ENCODE data around the gene AKT3.

- no peak for TF ChIP-seq RAD21 (IDR thresholded peaks at IDR 0.05; ENCODE audit: low read depth)
- TF ChIP-seq TCF12 (IDR thresholded peaks at IDR 0.05; ENCODE audit: low read depth), result no peak
- TF ChIP-seq EP300 (IDR thresholded peaks at IDR 0.05; ENCODE audit: borderline replicate concordance), result no peak
- no peak for TF ChIP-seq MAX (IDR thresholded peaks at IDR 0.05)
- TF ChIP-seq TAF1 (IDR thresholded peaks at IDR 0.05; ENCODE audit: low read depth), result no peak
- TF ChIP-seq REST (IDR thresholded peaks at IDR 0.05; ENCODE audit: low read depth), result no peak
- no peak for TF ChIP-seq ZBTB7A (IDR thresholded peaks at IDR 0.05; ENCODE audit: low read depth)
- no peak for TF ChIP-seq YY1 (IDR thresholded peaks at IDR 0.05; ENCODE audit: low read depth)
- no peak for TF ChIP-seq TEAD4 (IDR thresholded peaks at IDR 0.05)
- TF ChIP-seq CREB1 (IDR thresholded peaks at IDR 0.05; ENCODE audit: low read depth), result no peak
- TF ChIP-seq CEBPB (IDR thresholded peaks at IDR 0.05), result no peak
- no peak for TF ChIP-seq FOXM1 (IDR thresholded peaks at IDR 0.05; ENCODE audit: borderline replicate concordance, low read depth)
- TF ChIP-seq EGR1 (IDR thresholded peaks at IDR 0.05), result no peak
These were observed 275.0 kb downstream of the AKT3 start for GRCh38 chr1:243575070-243575469.
